HepG2 (cell line): ENCODE results near the gene MAPK8IP1. TPM values are rescaled to one million over a fixed set of nuclear protein-coding genes. Genes with fewer than 3 reads are reported as not detected.

ENCODE experiments used
- ATAC-seq: fragments of 200-7000 bp; cut with Tn5 transposase; 3 replicates; pipeline ENCODE4 v1.9.1; 2020; ENCODE audit warnings: mild to moderate bottlenecking, moderate library complexity
- BruUV-seq: library from RNA; stranded (reverse); fragments of 400-500 nt; replicated peaks from 2 replicates; lab custom pipeline; 2021; lab: Mats Ljungman, UMichigan
- CTCF ChIA-PET: fragments of 300-600 bp; formaldehyde crosslinking; extraction: SDS; loops from one replicate; lab custom pipeline; 2021; ENCODE audit warnings: low total read pairs, inconsistent platforms, low intra/inter-chr PET ratio; lab: Yijun Ruan, JAX
- POLR2A ChIA-PET: fragments of 350-600 bp; sonication (Branson Sonifier 250); formaldehyde crosslinking; loops from one replicate; lab custom pipeline; 2020; ENCODE audit warnings: antibody characterized with exemption, inconsistent platforms; lab: Yijun Ruan, JAX
- DNase-seq: peaks from one replicate; pipeline ENCODE4 v3.0.0-alpha.2; 2015; ENCODE audit warnings: low spot score
- FAIRE-seq: peaks from 3 replicates; lab custom pipeline; 2011; peaks lifted over from hg19 to GRCh38; lab: Jason Lieb, UNC
- H2AFZ ChIP-seq: one replicate; pipeline ENCODE4 v1.6.1; 2011; ENCODE audit warnings: low read length, inconsistent platforms
- H3K27ac ChIP-seq: fragments of 300-600 bp; 3 replicates; pipeline ENCODE4 v1.8.0; 2011; ENCODE audit warnings: mixed run types, mild to moderate bottlenecking, mixed read lengths, low read length, inconsistent platforms; ENCODE audit not compliant: insufficient read depth; ENCODE audit errors: extremely low read length
- H3K27me3 ChIP-seq, 2 experiments: fragments of 200-600 bp in 1 of 2; 2 replicates in 1 of 2; 3 replicates in 1 of 2; pipeline versions ENCODE4 v1.6.0 to v1.8.0; 2011; ENCODE audit warnings: low read length in 2 of 2, mild to moderate bottlenecking in 2 of 2, moderate library complexity in 2 of 2, inconsistent platforms in 1 of 2; ENCODE audit not compliant: insufficient read depth in 2 of 2, control insufficient read depth in 1 of 2
- H3K36me3 ChIP-seq, 2 experiments: fragments of 200-600 bp in 1 of 2; replicated peaks in 1 of 2; 2 replicates in 1 of 2; 3 replicates in 1 of 2; pipeline versions ENCODE4 v1.5.1 to v1.8.0; 2011; ENCODE audit warnings: low read length in 2 of 2, inconsistent platforms in 1 of 2; ENCODE audit not compliant: insufficient read depth in 2 of 2, control insufficient read depth in 1 of 2
- H3K4me1 ChIP-seq: 2 replicates; pipeline ENCODE4 v1.5.1; 2012; ENCODE audit warnings: low read length, inconsistent platforms; ENCODE audit not compliant: insufficient read depth
- H3K4me2 ChIP-seq: 2 replicates; pipeline ENCODE4 v1.6.0; 2011; ENCODE audit warnings: low read depth, low read length, inconsistent platforms
- H3K4me3 ChIP-seq, 3 experiments: fragments of 200-600 bp in 1 of 3; sonication (generic), shearing (Covaris generic) in 1 of 3; replicated peaks in 1 of 3; 2 replicates each; pipeline ENCODE4 v1.5.1; 2011 to 2016; ENCODE audit warnings: low read length in 3 of 3, inconsistent platforms in 2 of 3, low read depth in 2 of 3, mild to moderate bottlenecking in 2 of 3, control low read depth in 1 of 3, mixed read lengths in 1 of 3; ENCODE audit not compliant: insufficient read depth in 1 of 3
- H3K79me2 ChIP-seq: one replicate; pipeline ENCODE4 v1.6.1; 2011; ENCODE audit warnings: low read length, inconsistent platforms; ENCODE audit not compliant: insufficient read depth
- H3K9ac ChIP-seq: 2 replicates; pipeline ENCODE4 v1.6.0; 2011; ENCODE audit warnings: mild to moderate bottlenecking, low read depth, low read length, inconsistent platforms; ENCODE audit not compliant: insufficient read depth
- H3K9me3 ChIP-seq: 2 replicates; pipeline ENCODE4 v1.5.1; 2012; ENCODE audit warnings: mild to moderate bottlenecking, low read length
- H4K20me1 ChIP-seq: 2 replicates; pipeline ENCODE4 v1.6.0; 2011; ENCODE audit warnings: inconsistent platforms, mild to moderate bottlenecking, low read length, moderate library complexity; ENCODE audit not compliant: insufficient read depth
- IKZF4 ChIP-seq: sonication (generic); formaldehyde crosslinking; IDR thresholded peaks from 2 replicates; pipeline ENCODE4 v1.5.1; 2020; ENCODE audit warnings: borderline replicate concordance, mild to moderate bottlenecking, low read depth, missing genetic modification reagents; ENCODE audit errors: not compliant biosample characterization
- SMAD1 ChIP-seq: sonication (generic); formaldehyde crosslinking; IDR thresholded peaks from 2 replicates; pipeline ENCODE4 v1.4.0; 2020; ENCODE audit warnings: missing genetic modification reagents, low read depth, mild to moderate bottlenecking, borderline replicate concordance
- ZNF205 ChIP-seq: IDR thresholded peaks from 2 replicates; pipeline ENCODE4 v1.6.1; 2018; ENCODE audit warnings: missing biosample characterization, missing genetic modification reagents
- ZNF263 ChIP-seq: sonication (generic); formaldehyde crosslinking; IDR thresholded peaks from 2 replicates; pipeline ENCODE4 v1.4.0; 2020; ENCODE audit warnings: missing genetic modification reagents
- ZNF264 ChIP-seq: sonication (generic); formaldehyde crosslinking; IDR thresholded peaks from 2 replicates; pipeline ENCODE4 v1.4.0; 2020; ENCODE audit warnings: missing genetic modification reagents
- ZNF430 ChIP-seq: sonication (generic); formaldehyde crosslinking; IDR thresholded peaks from 2 replicates; pipeline ENCODE4 v1.9.0; 2021; ENCODE audit warnings: mild to moderate bottlenecking, missing genetic modification reagents
- ZNF850 ChIP-seq: sonication (generic); formaldehyde crosslinking; conservative IDR thresholded peaks from 2 replicates; pipeline ENCODE4 v1.9.0; 2021; ENCODE audit warnings: mild to moderate bottlenecking, missing genetic modification reagents
- WGBS: methylation state at CpG from one replicate; pipeline ENCODE4 v1.1.6; 2017; ENCODE audit warnings: low lambda C conversion rate; 5-methylcytosine and 5-hydroxymethylcytosine counted together
- in situ Hi-C: cut with HindIII; loops from 2 replicates; pipeline ENCODE4 v1.10.0; 2017; ENCODE audit warnings: low pct_unique_long_range_greater_than_20kb; ENCODE audit not compliant: extremely low pct_ligation_motif_present
- intact Hi-C: fragments of 100-400 bp; cut with micrococcal nuclease; formaldehyde crosslinking; loops from one replicate; pipeline ENCODE4 v1.10.0; 2022; ENCODE audit not compliant: unreplicated experiment
- polyA plus RNA-seq, 8 experiments: library from polyadenylated mRNA; depleted of rRNA in 3 of 8; stranded (reverse) in 7 of 8; unstranded in 1 of 8; fragments of >200 nt; fragmentation: Illumina TruSeq in 4 of 8; extraction: Trizol in 4 of 8; gene quantifications; 2 replicates each; pipeline versions ENCODE4 v1.2.1 to v1.2.3, GENCODE V29; 2011 to 2016; ENCODE audit warnings: low read depth in 4 of 8, missing spikeins in 1 of 8, mixed read lengths in 1 of 8; ENCODE audit not compliant: insufficient read depth in 1 of 8
- total RNA-seq, 5 experiments: library from RNA; depleted of rRNA; stranded (reverse); fragments of >200 nt; fragmentation: Illumina TruSeq; extraction: Trizol; gene quantifications; 2 replicates each; pipeline ENCODE4 v1.2.3, GENCODE V29; 2016; ENCODE audit warnings: low read depth in 1 of 5
- TF ChIP-seq, protein P1 (sequence below): sonication (generic); formaldehyde crosslinking; IDR thresholded peaks from 2 replicates; pipeline ENCODE4 v1.4.0; 2020; ENCODE audit warnings: missing genetic modification reagents
- TF ChIP-seq, protein P2 (sequence below): sonication (generic); formaldehyde crosslinking; IDR thresholded peaks from 2 replicates; pipeline ENCODE4 v1.4.0; 2020; ENCODE audit warnings: missing genetic modification reagents, borderline replicate concordance

MAPK8IP1 gene
- total and polyA plus RNA-seq, 2 of the 13 experiments (the other 11 are each of a cell fraction or from before 2014, with no cell fraction given) = 2.2 to 4.2 TPM

GRCh38 chr11:45922425-45923082 lies 37.1 kb downstream of the MAPK8IP1 start, which contains the start of gene LARGE2:
Gene LARGE2, plus strand, starts transcription at chr11:45922656. Its CDS starts 227 bp downstream, at chr11:45922883.
- no peaks in the 10 kb centered on the region for H3K79me2 ChIP-seq
- H3K27ac ChIP-seq = peak within 1 kb of the TSS; percentile 43
- in situ Hi-C loops (no loop called here), intact Hi-C loops (loop anchor here (5.0 kb wide), 1 partner anchor 75 kb away; the partner anchor contains the start of gene CRY2)
- no peak for DNase-seq
- ChIA-PET CTCF (no interaction called here), POLR2A (interaction anchor here (1.2 kb wide), 2 partner anchors 8 to 320 kb away, joined by 4 to 5 read pairs; no protein-coding TSS in a partner anchor)
- WGBS = no CpG with 5 or more reads among the region's 73 CpGs
- no peak within 1 kb of the TSS for H2AFZ ChIP-seq
- H3K4me2 ChIP-seq = peak within 1 kb of the TSS; percentile 91
- H3K27me3 ChIP-seq = peaks cover 0 to 1% of the 10 kb centered on the region in 2 experiments; a peak in 1 of 5 replicates
- peak; percentile 50 for ATAC-seq
- H3K9ac ChIP-seq = peak within 1 kb of the TSS; percentile 56
- H3K4me1 ChIP-seq = peaks cover 29% of the 10 kb centered on the region
- peak within 1 kb of the TSS; percentile 61 to 76 (median 62) for H3K4me3 ChIP-seq
- no peak for FAIRE-seq
- H3K36me3 ChIP-seq = no peaks in the 10 kb centered on the region; a peak in 1 of 5 replicates
- no peaks in the 10 kb centered on the region for H4K20me1 ChIP-seq
- BruUV-seq = no TSS peak
- no peaks in the 10 kb centered on the region for H3K9me3 ChIP-seq
- TF ChIP-seq ZNF264 (CRISPR knock-in tag) (no peak), ZNF850 (no peak), ZNF205 (CRISPR knock-in tag) (no peak), ZNF263 (no peak), ZNF430 (CRISPR knock-in tag) (no peak), IKZF4 (CRISPR knock-in tag) (peak; percentile 35), SMAD1 (no peak)
- TF ChIP-seq, protein P1, sequence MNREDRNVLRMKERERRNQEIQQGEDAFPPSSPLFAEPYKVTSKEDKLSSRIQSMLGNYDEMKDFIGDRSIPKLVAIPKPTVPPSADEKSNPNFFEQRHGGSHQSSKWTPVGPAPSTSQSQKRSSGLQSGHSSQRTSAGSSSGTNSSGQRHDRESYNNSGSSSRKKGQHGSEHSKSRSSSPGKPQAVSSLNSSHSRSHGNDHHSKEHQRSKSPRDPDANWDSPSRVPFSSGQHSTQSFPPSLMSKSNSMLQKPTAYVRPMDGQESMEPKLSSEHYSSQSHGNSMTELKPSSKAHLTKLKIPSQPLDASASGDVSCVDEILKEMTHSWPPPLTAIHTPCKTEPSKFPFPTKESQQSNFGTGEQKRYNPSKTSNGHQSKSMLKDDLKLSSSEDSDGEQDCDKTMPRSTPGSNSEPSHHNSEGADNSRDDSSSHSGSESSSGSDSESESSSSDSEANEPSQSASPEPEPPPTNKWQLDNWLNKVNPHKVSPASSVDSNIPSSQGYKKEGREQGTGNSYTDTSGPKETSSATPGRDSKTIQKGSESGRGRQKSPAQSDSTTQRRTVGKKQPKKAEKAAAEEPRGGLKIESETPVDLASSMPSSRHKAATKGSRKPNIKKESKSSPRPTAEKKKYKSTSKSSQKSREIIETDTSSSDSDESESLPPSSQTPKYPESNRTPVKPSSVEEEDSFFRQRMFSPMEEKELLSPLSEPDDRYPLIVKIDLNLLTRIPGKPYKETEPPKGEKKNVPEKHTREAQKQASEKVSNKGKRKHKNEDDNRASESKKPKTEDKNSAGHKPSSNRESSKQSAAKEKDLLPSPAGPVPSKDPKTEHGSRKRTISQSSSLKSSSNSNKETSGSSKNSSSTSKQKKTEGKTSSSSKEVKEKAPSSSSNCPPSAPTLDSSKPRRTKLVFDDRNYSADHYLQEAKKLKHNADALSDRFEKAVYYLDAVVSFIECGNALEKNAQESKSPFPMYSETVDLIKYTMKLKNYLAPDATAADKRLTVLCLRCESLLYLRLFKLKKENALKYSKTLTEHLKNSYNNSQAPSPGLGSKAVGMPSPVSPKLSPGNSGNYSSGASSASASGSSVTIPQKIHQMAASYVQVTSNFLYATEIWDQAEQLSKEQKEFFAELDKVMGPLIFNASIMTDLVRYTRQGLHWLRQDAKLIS = no peak
- TF ChIP-seq, protein P2, sequence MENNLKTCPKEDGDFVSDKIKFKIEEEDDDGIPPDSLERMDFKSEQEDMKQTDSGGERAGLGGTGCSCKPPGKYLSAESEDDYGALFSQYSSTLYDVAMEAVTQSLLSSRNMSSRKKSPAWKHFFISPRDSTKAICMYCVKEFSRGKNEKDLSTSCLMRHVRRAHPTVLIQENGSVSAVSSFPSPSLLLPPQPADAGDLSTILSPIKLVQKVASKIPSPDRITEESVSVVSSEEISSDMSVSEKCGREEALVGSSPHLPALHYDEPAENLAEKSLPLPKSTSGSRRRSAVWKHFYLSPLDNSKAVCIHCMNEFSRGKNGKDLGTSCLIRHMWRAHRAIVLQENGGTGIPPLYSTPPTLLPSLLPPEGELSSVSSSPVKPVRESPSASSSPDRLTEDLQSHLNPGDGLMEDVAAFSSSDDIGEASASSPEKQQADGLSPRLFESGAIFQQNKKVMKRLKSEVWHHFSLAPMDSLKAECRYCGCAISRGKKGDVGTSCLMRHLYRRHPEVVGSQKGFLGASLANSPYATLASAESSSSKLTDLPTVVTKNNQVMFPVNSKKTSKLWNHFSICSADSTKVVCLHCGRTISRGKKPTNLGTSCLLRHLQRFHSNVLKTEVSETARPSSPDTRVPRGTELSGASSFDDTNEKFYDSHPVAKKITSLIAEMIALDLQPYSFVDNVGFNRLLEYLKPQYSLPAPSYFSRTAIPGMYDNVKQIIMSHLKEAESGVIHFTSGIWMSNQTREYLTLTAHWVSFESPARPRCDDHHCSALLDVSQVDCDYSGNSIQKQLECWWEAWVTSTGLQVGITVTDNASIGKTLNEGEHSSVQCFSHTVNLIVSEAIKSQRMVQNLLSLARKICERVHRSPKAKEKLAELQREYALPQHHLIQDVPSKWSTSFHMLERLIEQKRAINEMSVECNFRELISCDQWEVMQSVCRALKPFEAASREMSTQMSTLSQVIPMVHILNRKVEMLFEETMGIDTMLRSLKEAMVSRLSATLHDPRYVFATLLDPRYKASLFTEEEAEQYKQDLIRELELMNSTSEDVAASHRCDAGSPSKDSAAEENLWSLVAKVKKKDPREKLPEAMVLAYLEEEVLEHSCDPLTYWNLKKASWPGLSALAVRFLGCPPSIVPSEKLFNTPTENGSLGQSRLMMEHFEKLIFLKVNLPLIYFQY (CRISPR knock-in tag) = no peak
